HepG2 (cell line): ENCODE measurements around the gene ECHS1. TPM values are rescaled to one million over a fixed set of nuclear protein-coding genes. Genes with fewer than 3 reads are reported as not detected.

ENCODE experiments used
- ATAC-seq: fragments of 200-7000 bp; cut with Tn5 transposase; 3 replicates; pipeline ENCODE4 v1.9.1; 2020; ENCODE audit warnings: mild to moderate bottlenecking, moderate library complexity
- BruUV-seq: library from RNA; stranded (reverse); fragments of 400-500 nt; replicated peaks from 2 replicates; lab custom pipeline; 2021; lab: Mats Ljungman, UMichigan
- CTCF ChIA-PET: fragments of 300-600 bp; formaldehyde crosslinking; extraction: SDS; loops from one replicate; lab custom pipeline; 2021; ENCODE audit warnings: low total read pairs, inconsistent platforms, low intra/inter-chr PET ratio; lab: Yijun Ruan, JAX
- POLR2A ChIA-PET: fragments of 350-600 bp; sonication (Branson Sonifier 250); formaldehyde crosslinking; loops from one replicate; lab custom pipeline; 2020; ENCODE audit warnings: antibody characterized with exemption, inconsistent platforms; lab: Yijun Ruan, JAX
- DNase-seq: peaks from one replicate; pipeline ENCODE4 v3.0.0-alpha.2; 2015; ENCODE audit warnings: low spot score
- FAIRE-seq: peaks from 3 replicates; lab custom pipeline; 2011; peaks lifted over from hg19 to GRCh38; lab: Jason Lieb, UNC
- H2AFZ ChIP-seq: one replicate; pipeline ENCODE4 v1.6.1; 2011; ENCODE audit warnings: low read length, inconsistent platforms
- H3K27ac ChIP-seq: fragments of 300-600 bp; 3 replicates; pipeline ENCODE4 v1.8.0; 2011; ENCODE audit warnings: mixed run types, mild to moderate bottlenecking, mixed read lengths, low read length, inconsistent platforms; ENCODE audit not compliant: insufficient read depth; ENCODE audit errors: extremely low read length
- H3K27me3 ChIP-seq, 2 experiments: fragments of 200-600 bp in 1 of 2; 2 replicates in 1 of 2; 3 replicates in 1 of 2; pipeline versions ENCODE4 v1.6.0 to v1.8.0; 2011; ENCODE audit warnings: low read length in 2 of 2, mild to moderate bottlenecking in 2 of 2, moderate library complexity in 2 of 2, inconsistent platforms in 1 of 2; ENCODE audit not compliant: insufficient read depth in 2 of 2, control insufficient read depth in 1 of 2
- H3K36me3 ChIP-seq, 2 experiments: fragments of 200-600 bp in 1 of 2; replicated peaks in 1 of 2; 2 replicates in 1 of 2; 3 replicates in 1 of 2; pipeline versions ENCODE4 v1.5.1 to v1.8.0; 2011; ENCODE audit warnings: low read length in 2 of 2, inconsistent platforms in 1 of 2; ENCODE audit not compliant: insufficient read depth in 2 of 2, control insufficient read depth in 1 of 2
- H3K4me1 ChIP-seq: 2 replicates; pipeline ENCODE4 v1.5.1; 2012; ENCODE audit warnings: low read length, inconsistent platforms; ENCODE audit not compliant: insufficient read depth
- H3K4me2 ChIP-seq: 2 replicates; pipeline ENCODE4 v1.6.0; 2011; ENCODE audit warnings: low read depth, low read length, inconsistent platforms
- H3K4me3 ChIP-seq, 3 experiments: fragments of 200-600 bp in 1 of 3; sonication (generic), shearing (Covaris generic) in 1 of 3; replicated peaks in 1 of 3; 2 replicates each; pipeline ENCODE4 v1.5.1; 2011 to 2016; ENCODE audit warnings: low read length in 3 of 3, inconsistent platforms in 2 of 3, low read depth in 2 of 3, mild to moderate bottlenecking in 2 of 3, control low read depth in 1 of 3, mixed read lengths in 1 of 3; ENCODE audit not compliant: insufficient read depth in 1 of 3
- H3K79me2 ChIP-seq: one replicate; pipeline ENCODE4 v1.6.1; 2011; ENCODE audit warnings: low read length, inconsistent platforms; ENCODE audit not compliant: insufficient read depth
- H3K9ac ChIP-seq: 2 replicates; pipeline ENCODE4 v1.6.0; 2011; ENCODE audit warnings: mild to moderate bottlenecking, low read depth, low read length, inconsistent platforms; ENCODE audit not compliant: insufficient read depth
- H3K9me3 ChIP-seq: 2 replicates; pipeline ENCODE4 v1.5.1; 2012; ENCODE audit warnings: mild to moderate bottlenecking, low read length
- H4K20me1 ChIP-seq: 2 replicates; pipeline ENCODE4 v1.6.0; 2011; ENCODE audit warnings: inconsistent platforms, mild to moderate bottlenecking, low read length, moderate library complexity; ENCODE audit not compliant: insufficient read depth
- AGO2 ChIP-seq: fragments of 200-400 bp; formaldehyde crosslinking; optimal IDR thresholded peaks from 2 replicates; pipeline ENCODE3; 2017; ENCODE audit warnings: mild to moderate bottlenecking, low read depth, low read length, moderate library complexity
- DR1 ChIP-seq: sonication (generic); formaldehyde crosslinking; IDR thresholded peaks from 2 replicates; pipeline ENCODE4 v1.8.0; 2021; ENCODE audit warnings: mild to moderate bottlenecking, missing genetic modification reagents, inconsistent platforms
- GFI1 ChIP-seq: sonication (generic); formaldehyde crosslinking; IDR thresholded peaks from 2 replicates; pipeline ENCODE4 v1.5.0; 2020; ENCODE audit warnings: missing genetic modification reagents, mild to moderate bottlenecking, borderline replicate concordance
- IRX3 ChIP-seq: sonication (generic); formaldehyde crosslinking; IDR thresholded peaks from 2 replicates; pipeline ENCODE4 v1.8.1; 2023; ENCODE audit warnings: mild to moderate bottlenecking, low read depth, missing genetic modification reagents, borderline replicate concordance
- RBFOX2 ChIP-seq: fragments of 200-400 bp; formaldehyde crosslinking; IDR thresholded peaks from 2 replicates; pipeline ENCODE4 v1.6.1; 2017; ENCODE audit warnings: low read depth, mild to moderate bottlenecking, low read length
- WGBS: methylation state at CpG from one replicate; pipeline ENCODE4 v1.1.6; 2017; ENCODE audit warnings: low lambda C conversion rate; 5-methylcytosine and 5-hydroxymethylcytosine counted together
- in situ Hi-C: cut with HindIII; loops from 2 replicates; pipeline ENCODE4 v1.10.0; 2017; ENCODE audit warnings: low pct_unique_long_range_greater_than_20kb; ENCODE audit not compliant: extremely low pct_ligation_motif_present
- intact Hi-C: fragments of 100-400 bp; cut with micrococcal nuclease; formaldehyde crosslinking; loops from one replicate; pipeline ENCODE4 v1.10.0; 2022; ENCODE audit not compliant: unreplicated experiment
- polyA plus RNA-seq, 8 experiments: library from polyadenylated mRNA; depleted of rRNA in 3 of 8; stranded (reverse) in 7 of 8; unstranded in 1 of 8; fragments of >200 nt; fragmentation: Illumina TruSeq in 4 of 8; extraction: Trizol in 4 of 8; gene quantifications; 2 replicates each; pipeline versions ENCODE4 v1.2.1 to v1.2.3, GENCODE V29; 2011 to 2016; ENCODE audit warnings: low read depth in 4 of 8, missing spikeins in 1 of 8, mixed read lengths in 1 of 8; ENCODE audit not compliant: insufficient read depth in 1 of 8
- total RNA-seq, 5 experiments: library from RNA; depleted of rRNA; stranded (reverse); fragments of >200 nt; fragmentation: Illumina TruSeq; extraction: Trizol; gene quantifications; 2 replicates each; pipeline ENCODE4 v1.2.3, GENCODE V29; 2016; ENCODE audit warnings: low read depth in 1 of 5
- TF ChIP-seq, protein P1 (sequence below): sonication (generic); formaldehyde crosslinking; IDR thresholded peaks from 2 replicates; pipeline ENCODE4 v1.4.0; 2020; ENCODE audit warnings: missing genetic modification reagents

The ECHS1 gene
- total and polyA plus RNA-seq, 2 of the 13 experiments (the other 11 are each of a cell fraction or from before 2014, with no cell fraction given) = 32.7 to 195 TPM

DNA sequence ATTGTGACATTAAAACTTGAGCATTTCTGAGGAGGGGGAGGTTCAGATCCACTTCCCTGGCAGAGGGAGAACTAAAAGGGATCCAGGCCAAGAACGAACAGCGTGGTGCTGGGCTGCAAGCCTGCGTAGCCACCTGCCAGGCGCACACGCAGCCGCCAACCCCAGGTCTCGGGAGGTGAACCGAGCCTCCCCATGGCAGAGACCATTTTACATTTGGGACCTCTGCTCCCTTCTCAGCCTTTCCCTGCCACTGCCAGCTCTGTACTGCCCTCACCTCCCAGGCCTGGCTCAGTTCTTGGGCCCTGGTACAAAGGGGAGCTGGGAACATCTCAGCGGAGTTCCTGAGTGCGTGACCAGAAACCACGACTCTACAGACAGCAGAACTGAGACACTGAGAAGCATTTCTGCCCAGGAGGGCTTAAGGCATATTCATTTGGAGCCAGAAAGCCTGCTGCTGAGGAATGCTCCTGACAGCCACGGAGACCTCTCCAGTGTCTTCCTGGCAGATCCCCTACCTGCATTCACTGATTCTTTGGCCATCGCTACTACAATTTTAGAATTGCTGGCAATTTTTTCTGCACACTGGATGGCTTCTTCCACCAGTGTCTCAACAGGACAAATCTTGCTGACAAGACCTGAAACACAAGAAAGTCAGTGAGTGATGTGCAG, 7.6 kb downstream of the ECHS1 start:
- Histone ChIP-seq H3K27me3 (no peaks in the 10 kb centered on the region), H4K20me1 (no peaks in the 10 kb centered on the region), H3K27ac (no peak overlapping the region), H3K36me3 (peaks cover 38 to 72% of the 10 kb centered on the region in 2 experiments), H3K79me2 (no peaks in the 10 kb centered on the region), H3K4me3 (no peak overlapping the region), H3K4me2 (no peak overlapping the region), H3K9me3 (no peaks in the 10 kb centered on the region), H2AFZ (no peak overlapping the region), H3K9ac (no peak overlapping the region), H3K4me1 (peaks cover 5% of the 10 kb centered on the region)
- in situ Hi-C loops (no loop called here), intact Hi-C loops (no loop called here)
- FAIRE-seq (no peak), DNase-seq (no peak), ATAC-seq (no peak)
- WGBS = 94% methylated on average over 8 of the region's 13 CpGs
- POLR2A ChIA-PET = no interaction called here
- no TSS peak for BruUV-seq
- TF ChIP-seq AGO2 (peak; percentile 19), IRX3 (no peak)
- TF ChIP-seq, all 625 proteins: peak for 1
- CTCF ChIA-PET = no interaction called here

- intact Hi-C loops = no loop called here
- POLR2A ChIA-PET = interaction anchor here (1.2 kb wide), 1 partner anchor 8 kb away, joined by 3 read pairs; no protein-coding TSS in a partner anchor
- H3K9me3 ChIP-seq = no peaks in the 10 kb centered on the region
- H2AFZ ChIP-seq = no peak overlapping the region
- H4K20me1 ChIP-seq = no peaks in the 10 kb centered on the region
- WGBS = 96% methylated on average over 29 of the region's 29 CpGs
- no peak overlapping the region for H3K9ac ChIP-seq
- TF ChIP-seq AGO2 (peak; percentile 74), GFI1 (CRISPR knock-in tag) (no peak), DR1 (CRISPR knock-in tag) (no peak), RBFOX2 (peak; percentile 67; the same call in 1 of the 2 replicates)
- TF ChIP-seq, protein P1, sequence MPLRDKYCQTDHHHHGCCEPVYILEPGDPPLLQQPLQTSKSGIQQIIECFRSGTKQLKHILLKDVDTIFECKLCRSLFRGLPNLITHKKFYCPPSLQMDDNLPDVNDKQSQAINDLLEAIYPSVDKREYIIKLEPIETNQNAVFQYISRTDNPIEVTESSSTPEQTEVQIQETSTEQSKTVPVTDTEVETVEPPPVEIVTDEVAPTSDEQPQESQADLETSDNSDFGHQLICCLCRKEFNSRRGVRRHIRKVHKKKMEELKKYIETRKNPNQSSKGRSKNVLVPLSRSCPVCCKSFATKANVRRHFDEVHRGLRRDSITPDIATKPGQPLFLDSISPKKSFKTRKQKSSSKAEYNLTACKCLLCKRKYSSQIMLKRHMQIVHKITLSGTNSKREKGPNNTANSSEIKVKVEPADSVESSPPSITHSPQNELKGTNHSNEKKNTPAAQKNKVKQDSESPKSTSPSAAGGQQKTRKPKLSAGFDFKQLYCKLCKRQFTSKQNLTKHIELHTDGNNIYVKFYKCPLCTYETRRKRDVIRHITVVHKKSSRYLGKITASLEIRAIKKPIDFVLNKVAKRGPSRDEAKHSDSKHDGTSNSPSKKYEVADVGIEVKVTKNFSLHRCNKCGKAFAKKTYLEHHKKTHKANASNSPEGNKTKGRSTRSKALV (CRISPR knock-in tag) = no peak
- TF ChIP-seq, all 625 proteins: peak for 2
- no peak overlapping the region for H3K4me3 ChIP-seq
- BruUV-seq = no TSS peak
- no peak overlapping the region for H3K4me2 ChIP-seq
- no peaks in the 10 kb centered on the region for H3K79me2 ChIP-seq
- H3K27ac ChIP-seq = no peak overlapping the region
- DNase-seq (no peak), ATAC-seq (no peak), FAIRE-seq (no peak)
- peaks cover 33 to 64% of the 10 kb centered on the region in 2 experiments for H3K36me3 ChIP-seq
- peaks cover 12% of the 10 kb centered on the region for H3K4me1 ChIP-seq
- CTCF ChIA-PET = no interaction called here
- in situ Hi-C loops = no loop called here
- no peaks in the 10 kb centered on the region for H3K27me3 ChIP-seq
Measured at GRCh38 chr10:133364645-133365431, 8.3 kb downstream of the ECHS1 start.
